Activated CD8-positive, alpha-beta T cell treated with anti-CD3 and anti-CD28 coated beads for 36 hours (primary cell): ENCODE results near the gene ZNF862. TPM values are rescaled to one million over a fixed set of nuclear protein-coding genes. Genes with fewer than 3 reads are reported as not detected.
A peak's percentile ranks its signal among the peaks of the same experiment; 100 is the strongest.

Source experiments
- ATAC-seq: fragments of 200-7000 bp; cut with Tn5 transposase; one replicate; pipeline ENCODE4 v1.10.0; 2021; ENCODE audit warnings: mild to moderate bottlenecking, moderate library complexity
- CTCF ChIA-PET: fragments of 350-600 bp; sonication (Branson Sonifier 250); formaldehyde crosslinking; loops from one replicate; lab custom pipeline; 2021; ENCODE audit warnings: antibody characterized with exemption; lab: Charles Lee
- POLR2A ChIA-PET: fragments of 350-600 bp; sonication (Branson Sonifier 250); formaldehyde crosslinking; loops from one replicate; lab custom pipeline; 2021; ENCODE audit warnings: antibody characterized with exemption; lab: Charles Lee
- DNase-seq: peaks from one replicate; pipeline ENCODE4 v3.0.0-alpha.2; 2020
- H3K27ac Mint-ChIP-seq: one replicate; pipeline ENCODE4 v1.8.0; 2021; ENCODE audit warnings: mild to moderate bottlenecking, mixed read lengths
- H3K27me3 Mint-ChIP-seq: one replicate; pipeline ENCODE4 v1.8.0; 2021; ENCODE audit warnings: mixed read lengths
- H3K36me3 Mint-ChIP-seq: one replicate; pipeline ENCODE4 v1.8.0; 2021; ENCODE audit warnings: low read depth, mixed read lengths
- H3K4me1 Mint-ChIP-seq: one replicate; pipeline ENCODE4 v1.8.0; 2021; ENCODE audit warnings: low read depth, mixed read lengths
- H3K4me3 Mint-ChIP-seq: one replicate; pipeline ENCODE4 v1.8.0; 2021; ENCODE audit warnings: mild to moderate bottlenecking, moderate library complexity, mixed read lengths
- H3K9me3 Mint-ChIP-seq: one replicate; pipeline ENCODE4 v1.8.0; 2021; ENCODE audit warnings: mixed read lengths
- CTCF ChIP-seq: fragments of 200-600 bp; IDR thresholded peaks from one replicate; pipeline ENCODE4 v1.8.0; 2022; ENCODE audit warnings: antibody characterized with exemption, mild to moderate bottlenecking
- intact Hi-C: fragments of 100-400 bp; cut with micrococcal nuclease; formaldehyde crosslinking; loops from one replicate; pipeline ENCODE4 v1.10.0; 2022
- total RNA-seq, 2 experiments: library from RNA; stranded (reverse); gene quantifications; one replicate each; pipeline ENCODE4 v1.2.3, GENCODE V29; 2021

Gene ZNF862
- total RNA-seq, 2 experiments from 2014 or later: 11.0 to 12.4 TPM

GRCh38 chr7:149813254-149814035 lies 24.7 kb upstream of the ZNF862 start:
- intact Hi-C loops: no loop called here
- ChIA-PET CTCF (interaction anchor here (1.1 to 1.5 kb wide), 2 partner anchors 19 to 26 kb away, joined by 3 to 4 read pairs; no protein-coding TSS in a partner anchor), POLR2A (no interaction called here)
- ATAC-seq (peak; percentile 47), DNase-seq (no peak)
- Mint-ChIP-seq H3K4me3 (no peak overlapping the region), H3K4me1 (peaks cover 7% of the 10 kb centered on the region), H3K9me3 (no peaks in the 10 kb centered on the region), H3K27ac (no peak overlapping the region), H3K36me3 (no peaks in the 10 kb centered on the region), H3K27me3 (no peaks in the 10 kb centered on the region)
- no peak for TF ChIP-seq CTCF

- TF ChIP-seq CTCF: no peak
- POLR2A ChIA-PET: no interaction called here
- intact Hi-C loops: no loop called here
- DNase-seq (no peak), ATAC-seq (no peak)
- no peak overlapping the region for H3K27ac Mint-ChIP-seq
- peaks cover 7% of the 10 kb centered on the region for H3K4me1 Mint-ChIP-seq
- CTCF ChIA-PET: interaction anchor here (1.1 kb wide), 1 partner anchor 20 kb away, joined by 3 read pairs; no protein-coding TSS in a partner anchor
- no peaks in the 10 kb centered on the region for H3K27me3 Mint-ChIP-seq
- no peaks in the 10 kb centered on the region for H3K9me3 Mint-ChIP-seq
- no peaks in the 10 kb centered on the region for H3K36me3 Mint-ChIP-seq
- H3K4me3 Mint-ChIP-seq: no peak overlapping the region
These were observed 23.7 kb upstream of the ZNF862 start for GRCh38 chr7:149814494-149814893.

- no peak overlapping the region for H3K27ac Mint-ChIP-seq
- peaks cover 7% of the 10 kb centered on the region for H3K4me1 Mint-ChIP-seq
- POLR2A ChIA-PET: no interaction called here
- intact Hi-C loops: no loop called here
- no peaks in the 10 kb centered on the region for H3K9me3 Mint-ChIP-seq
- DNase-seq: no peak
- CTCF ChIA-PET: interaction anchor here (0.6 kb wide), 1 partner anchor 15 kb away, joined by 3 read pairs; no protein-coding TSS in a partner anchor
- no peak for TF ChIP-seq CTCF
- H3K4me3 Mint-ChIP-seq: no peak overlapping the region
- no peaks in the 10 kb centered on the region for H3K36me3 Mint-ChIP-seq
- no peak for ATAC-seq
- H3K27me3 Mint-ChIP-seq: no peaks in the 10 kb centered on the region
These were observed 23.1 kb upstream of the ZNF862 start for GRCh38 chr7:149815121-149815520.

GRCh38 chr7:149815661-149816266 lies 22.4 kb upstream of the ZNF862 start:
- H3K27me3 Mint-ChIP-seq: no peaks in the 10 kb centered on the region
- ChIA-PET POLR2A (no interaction called here), CTCF (interaction anchor here (0.6 kb wide), 1 partner anchor 16 kb away, joined by 3 read pairs; no protein-coding TSS in a partner anchor)
- no peaks in the 10 kb centered on the region for H3K36me3 Mint-ChIP-seq
- no peak overlapping the region for H3K27ac Mint-ChIP-seq
- intact Hi-C loops: no loop called here
- peaks cover 7% of the 10 kb centered on the region for H3K4me1 Mint-ChIP-seq
- no peaks in the 10 kb centered on the region for H3K9me3 Mint-ChIP-seq
- no peak for TF ChIP-seq CTCF
- no peak for DNase-seq
- H3K4me3 Mint-ChIP-seq: no peak overlapping the region
- no peak for ATAC-seq

DNA sequence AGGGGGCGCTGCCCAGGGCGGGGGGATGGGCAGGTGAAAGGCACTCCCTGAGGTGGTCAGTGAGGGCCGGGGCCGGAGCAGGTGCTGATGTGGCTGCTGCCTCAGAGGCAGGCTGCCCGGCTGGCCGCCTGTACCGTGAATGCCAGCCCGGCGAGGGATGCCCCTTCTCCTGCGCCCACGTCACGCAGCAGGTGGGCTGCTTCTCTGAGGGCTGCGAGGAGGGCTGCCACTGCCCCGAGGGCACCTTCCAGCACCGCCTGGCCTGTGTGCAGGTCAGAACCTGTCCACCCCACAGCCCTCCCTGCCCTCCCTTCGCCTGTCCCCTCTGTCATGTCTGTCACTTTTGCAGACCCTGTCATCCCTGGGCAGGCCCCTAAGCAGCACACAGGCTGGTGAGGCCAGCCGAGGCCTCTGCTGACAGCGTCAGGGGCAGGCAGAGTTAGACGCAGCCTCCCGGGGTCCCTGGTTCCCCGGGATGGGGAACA lies 21.9 kb upstream of the ZNF862 start:
- POLR2A ChIA-PET: no interaction called here
- no peak overlapping the region for H3K27ac Mint-ChIP-seq
- DNase-seq (no peak), ATAC-seq (no peak)
- intact Hi-C loops: no loop called here
- H3K27me3 Mint-ChIP-seq: no peaks in the 10 kb centered on the region
- no peaks in the 10 kb centered on the region for H3K36me3 Mint-ChIP-seq
- H3K4me1 Mint-ChIP-seq: peaks cover 7% of the 10 kb centered on the region
- no peak overlapping the region for H3K4me3 Mint-ChIP-seq
- CTCF ChIA-PET: no interaction called here
- TF ChIP-seq CTCF: no peak
- H3K9me3 Mint-ChIP-seq: no peaks in the 10 kb centered on the region
